Upper lobe of right lung (tissue), 1 donor: ENCODE data around the gene KCNMA1. TPM values are rescaled to one million over a fixed set of nuclear protein-coding genes. Genes with fewer than 3 reads are reported as not detected.

Source experiments
- ATAC-seq: fragments of 200-7000 bp; cut with Tn5 transposase; one replicate; pipeline ENCODE4 v1.9.1; 2020; ENCODE audit warnings: mild to moderate bottlenecking, moderate library complexity
- DNase-seq: peaks from one replicate; pipeline ENCODE4 v3.0.0-alpha.2; 2020
- H3K27ac ChIP-seq: fragments of 200-600 bp; one replicate; pipeline ENCODE4 v1.8.0; 2022
- H3K27me3 ChIP-seq: fragments of 200-600 bp; one replicate; pipeline ENCODE4 v1.8.0; 2022; ENCODE audit warnings: mild to moderate bottlenecking
- H3K36me3 ChIP-seq: fragments of 200-600 bp; one replicate; pipeline ENCODE4 v1.8.0; 2022
- H3K4me1 ChIP-seq: fragments of 200-600 bp; one replicate; pipeline ENCODE4 v1.8.0; 2022
- H3K4me3 ChIP-seq: fragments of 200-600 bp; one replicate; pipeline ENCODE4 v1.8.0; 2022; ENCODE audit warnings: mild to moderate bottlenecking
- H3K9me3 ChIP-seq: fragments of 200-600 bp; one replicate; pipeline ENCODE4 v1.8.0; 2022
- CTCF ChIP-seq: fragments of 200-600 bp; IDR thresholded peaks from one replicate; pipeline ENCODE4 v1.8.0; 2022; ENCODE audit warnings: antibody characterized with exemption
- intact Hi-C: fragments of 100-400 bp; cut with DNase I; formaldehyde crosslinking; loops from one replicate; pipeline ENCODE4 v1.11.0; 2022
- total RNA-seq: library from RNA; stranded (reverse); fragmentation: NEBNext Ultra II Directional; extraction: Animal tissue kit (Norgen Biotek cat#: 25700); gene quantifications from one replicate; pipeline ENCODE4 v1.2.1, GENCODE V29; 2021
- donor health status: DM: no; HTN: yes; CAD: no; lungs with severe emphysema.

The KCNMA1 gene
- total RNA-seq, 1 donor from 2014 or later = 26.3 TPM

- DNase-seq = no peak
- peak; percentile 41 for ATAC-seq
These were observed 533.1 kb downstream of the KCNMA1 start for GRCh38 chr10:77104459-77104980.

GRCh38 chr10:77103213-77103612 lies 534.4 kb downstream of the KCNMA1 start:
- Histone ChIP-seq H3K27me3 (no peaks in the 10 kb centered on the region), H3K4me3 (no peak overlapping the region), H3K4me1 (peaks cover 19% of the 10 kb centered on the region), H3K27ac (no peak overlapping the region), H3K36me3 (no peaks in the 10 kb centered on the region), H3K9me3 (no peaks in the 10 kb centered on the region)
- TF ChIP-seq CTCF = no peak
- no peak for DNase-seq
- intact Hi-C loops = no loop called here
- no peak for ATAC-seq

More at GRCh38 chr10:77104459-77104980, 533.1 kb downstream of the KCNMA1 start:
- no peak overlapping the region for H3K4me3 ChIP-seq
- peak overlapping the region; percentile 43 for H3K27ac ChIP-seq
- TF ChIP-seq CTCF = no peak
- H3K27me3 ChIP-seq = no peaks in the 10 kb centered on the region
- H3K4me1 ChIP-seq = peaks cover 19% of the 10 kb centered on the region
- H3K9me3 ChIP-seq = no peaks in the 10 kb centered on the region
- no peaks in the 10 kb centered on the region for H3K36me3 ChIP-seq
- intact Hi-C loops = no loop called here

- Histone ChIP-seq H3K27ac (no peak overlapping the region), H3K9me3 (no peaks in the 10 kb centered on the region), H3K4me3 (no peak overlapping the region), H3K36me3 (no peaks in the 10 kb centered on the region), H3K27me3 (no peaks in the 10 kb centered on the region), H3K4me1 (peaks cover 17% of the 10 kb centered on the region)
- no peak for ATAC-seq
- no peak for DNase-seq
- intact Hi-C loops = no loop called here
- TF ChIP-seq CTCF = no peak
These were observed 536.3 kb downstream of the KCNMA1 start for GRCh38 chr10:77101341-77101740.

- no peaks in the 10 kb centered on the region for H3K27me3 ChIP-seq
- DNase-seq (no peak), ATAC-seq (peak; percentile 42)
- TF ChIP-seq CTCF = no peak
- intact Hi-C loops = no loop called here
- H3K36me3 ChIP-seq = no peaks in the 10 kb centered on the region
- no peaks in the 10 kb centered on the region for H3K9me3 ChIP-seq
- no peak overlapping the region for H3K4me3 ChIP-seq
- no peak overlapping the region for H3K27ac ChIP-seq
- no peaks in the 10 kb centered on the region for H3K4me1 ChIP-seq
These were observed 538.5 kb downstream of the KCNMA1 start for GRCh38 chr10:77099136-77099535.

DNA sequence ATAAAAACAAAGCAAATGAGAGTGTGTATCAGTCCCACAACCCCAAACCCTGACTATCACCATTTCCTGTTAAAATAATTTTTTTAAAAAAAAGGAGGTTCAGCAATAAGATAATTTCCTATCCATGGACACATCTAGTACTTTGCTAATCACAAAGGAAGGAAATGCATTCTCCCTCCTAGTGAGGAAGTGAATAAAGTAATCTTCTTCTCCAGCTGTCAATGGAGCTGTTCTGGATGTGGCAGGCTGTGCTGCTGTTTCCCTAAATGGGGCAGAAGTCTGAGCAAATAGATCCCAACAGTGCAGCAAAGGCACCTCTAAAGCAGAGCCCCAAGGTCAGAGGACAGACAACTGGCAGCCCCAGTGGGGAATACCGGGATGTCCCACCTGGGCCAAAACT lies 540.0 kb downstream of the KCNMA1 start:
- no peaks in the 10 kb centered on the region for H3K4me1 ChIP-seq
- no peak for ATAC-seq
- no peaks in the 10 kb centered on the region for H3K9me3 ChIP-seq
- intact Hi-C loops = no loop called here
- no peak overlapping the region for H3K27ac ChIP-seq
- no peaks in the 10 kb centered on the region for H3K27me3 ChIP-seq
- DNase-seq = no peak
- H3K4me3 ChIP-seq = no peak overlapping the region
- no peak for TF ChIP-seq CTCF
- no peaks in the 10 kb centered on the region for H3K36me3 ChIP-seq

DNA sequence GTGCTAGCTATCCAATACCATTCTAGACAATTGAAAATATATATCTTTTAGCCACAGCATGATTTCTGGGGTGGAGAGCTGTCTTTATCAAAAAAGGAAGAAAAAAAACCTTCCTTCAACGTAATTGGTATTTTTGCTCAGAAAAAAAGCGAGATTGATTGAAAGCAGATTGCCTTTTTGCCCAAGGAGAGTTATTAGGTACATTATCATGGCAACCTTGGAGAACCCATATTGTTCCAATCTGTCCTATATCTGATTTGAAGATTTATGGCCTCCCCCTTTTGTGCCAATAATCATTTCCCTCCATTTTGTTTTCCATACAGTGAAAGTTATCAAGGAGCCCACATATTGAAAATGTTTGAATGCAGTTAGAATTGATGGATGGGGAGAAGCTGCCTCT lies 544.5 kb downstream of the KCNMA1 start:
- Histone ChIP-seq H3K4me1 (no peaks in the 10 kb centered on the region), H3K27me3 (no peaks in the 10 kb centered on the region), H3K9me3 (no peaks in the 10 kb centered on the region), H3K4me3 (no peak overlapping the region), H3K36me3 (no peaks in the 10 kb centered on the region), H3K27ac (no peak overlapping the region)
- intact Hi-C loops = no loop called here
- DNase-seq (no peak), ATAC-seq (no peak)
- TF ChIP-seq CTCF = no peak
